ENCODE results near the gene CYP26B1. TPM values are rescaled to one million over a fixed set of nuclear protein-coding genes. Genes with fewer than 3 reads are reported as not detected.

Gene CYP26B1
- total and polyA plus RNA-seq, 2 of the 8 experiments (the other 6 are each of a cell fraction or from before 2014, with no cell fraction given): 0.06 to 0.69 TPM

DNA sequence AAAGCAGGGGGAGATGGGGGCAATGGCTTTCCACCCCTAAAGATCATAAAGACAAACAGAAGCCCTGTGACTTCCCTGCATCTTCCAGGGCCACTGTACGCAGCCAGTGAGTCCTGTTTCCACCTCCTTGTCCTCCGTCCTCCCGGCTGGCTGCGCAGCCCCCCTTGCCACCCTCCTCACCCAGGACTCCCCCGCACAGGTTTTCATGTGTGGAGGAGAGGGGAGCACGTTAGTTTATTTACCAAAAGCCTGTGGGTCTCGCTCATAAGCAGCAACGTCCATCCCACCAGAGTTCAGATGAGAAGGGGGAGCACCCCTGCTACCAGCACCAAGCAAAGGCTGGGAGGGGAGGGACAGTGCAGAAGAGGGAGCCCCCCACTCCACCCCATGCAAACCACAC is 11.7 kb downstream of the CYP26B1 start:
- Histone ChIP-seq H2AK5ac (ENCODE audit: low read depth, low read length) (no peak overlapping the region), H4K91ac (replicated peaks; ENCODE audit: insufficient read length, low read length) (no peak overlapping the region), H4K20me1 (replicated peaks in 1 of 2; ENCODE audit: control insufficient read depth in 1 of 2, insufficient read depth in 2 of 2, low read length in 2 of 2) (no peaks in the 10 kb centered on the region), H3K18ac (ENCODE audit: extremely low read depth, low read length) (no peak overlapping the region), H3K27me3 (replicated peaks in 1 of 4; ENCODE audit: control insufficient read depth in 3 of 4, extremely low read depth in 1 of 4, insufficient read depth in 3 of 4, low read length in 3 of 4) (peaks cover 0 to 16% (median 13%) of the 10 kb centered on the region in 4 experiments; a peak in 6 of 7 replicates), H2AFZ (ENCODE audit: low read length) (no peak overlapping the region), H3K14ac (ENCODE audit: insufficient read length) (no peak overlapping the region), H2BK20ac (ENCODE audit: low read length) (no peak overlapping the region), H2BK15ac (ENCODE audit: low read length) (0 out of 2 replicates have a peak overlapping the region, but pooled peaks have one; percentile 29), H3K79me2 (ENCODE audit: control insufficient read depth in 1 of 2, insufficient read depth in 2 of 2, low read length in 2 of 2) (no peaks in the 10 kb centered on the region), H3K9ac (replicated peaks in 1 of 4; ENCODE audit: extremely low read depth in 1 of 4, low read depth in 3 of 4, low read length in 3 of 4) (no peak overlapping the region), H3K4ac (replicated peaks; ENCODE audit: insufficient read length, low read depth, low read length) (no peak overlapping the region), H3K23me2 (ENCODE audit: low read depth, low read length) (no peaks in the 10 kb centered on the region), H2BK120ac (replicated peaks; ENCODE audit: low read depth, low read length) (no peak overlapping the region), H4K5ac (ENCODE audit: insufficient read length, low read depth, low read length) (no peak overlapping the region), H3K27ac (ENCODE audit: low read depth, low read length) (no peak overlapping the region), H2BK5ac (ENCODE audit: low read depth, low read length) (no peak overlapping the region), H3K56ac (replicated peaks; ENCODE audit: insufficient read length, low read depth, low read length) (no peak overlapping the region), H3K23ac (ENCODE audit: insufficient read length) (no peak overlapping the region), H3K4me2 (ENCODE audit: insufficient read depth in 1 of 2, low read depth in 2 of 2, low read length in 2 of 2) (no peak overlapping the region), H3K36me3 (ENCODE audit: control insufficient read depth in 2 of 4, insufficient read depth in 4 of 4, low read length in 3 of 4) (no peaks in the 10 kb centered on the region), H3K9me3 (ENCODE audit: insufficient read depth in 2 of 2, low read depth in 1 of 2, low read length in 1 of 2) (no peaks in the 10 kb centered on the region), H3K4me1 (replicated peaks in 1 of 4; ENCODE audit: control insufficient read depth in 3 of 4, insufficient read depth in 4 of 4, low read length in 3 of 4) (peaks cover 0 to 8% (median 5%) of the 10 kb centered on the region in 4 experiments; a peak in 4 of 7 replicates), H2BK12ac (ENCODE audit: low read depth, low read length) (no peak overlapping the region), H3K4me3 (ENCODE audit: extremely low read depth in 1 of 4, insufficient read depth in 2 of 4, low read depth in 3 of 4, low read length in 4 of 4) (no peak overlapping the region), H3K79me1 (ENCODE audit: low read depth, low read length) (no peaks in the 10 kb centered on the region), H4K8ac (ENCODE audit: extremely low read depth, insufficient read depth, low read length) (no peak overlapping the region)
- WGBS, 2 experiments (ENCODE audit: extremely low coverage in 1 of 2, insufficient coverage in 1 of 2, insufficient read length in 1 of 2, insufficient replicate concordance in 2 of 2, low coverage in 1 of 2, low lambda C conversion rate in 2 of 2, missing lambda C conversion rate in 1 of 2): 84% methylated on average over 8 of the region's 8 CpGs; no CpG with 5 or more reads in 1 of the 2 experiments
- DNase-seq (ENCODE audit: low read depth in 1 of 2, low spot score in 2 of 2): no peak
- FAIRE-seq: no peak
- ChIA-PET CTCF (ENCODE audit: partially characterized antibody) (interaction anchor here (0.7 to 9.5 kb wide), 5 partner anchors 8 to 606 kb away, joined by 3 to 70 read pairs (median 11); no protein-coding TSS in a partner anchor), POLR2A (ENCODE audit: partially characterized antibody) (no interaction called here)
- TF ChIP-seq RAD21 (IDR thresholded peaks at IDR 0.05 in 1 of 2, conservative IDR thresholded peaks at IDR 0.05 in 1 of 2; ENCODE audit: low read depth in 2 of 2, low read length in 2 of 2) (no peak), EZH2 (IDR thresholded peaks at IDR 0.05; ENCODE audit: low read depth, low read length, severe bottlenecking) (no peak), SP2 (IDR thresholded peaks at IDR 0.05; ENCODE audit: low read length) (no peak)
- TF ChIP-seq, protein P1, sequence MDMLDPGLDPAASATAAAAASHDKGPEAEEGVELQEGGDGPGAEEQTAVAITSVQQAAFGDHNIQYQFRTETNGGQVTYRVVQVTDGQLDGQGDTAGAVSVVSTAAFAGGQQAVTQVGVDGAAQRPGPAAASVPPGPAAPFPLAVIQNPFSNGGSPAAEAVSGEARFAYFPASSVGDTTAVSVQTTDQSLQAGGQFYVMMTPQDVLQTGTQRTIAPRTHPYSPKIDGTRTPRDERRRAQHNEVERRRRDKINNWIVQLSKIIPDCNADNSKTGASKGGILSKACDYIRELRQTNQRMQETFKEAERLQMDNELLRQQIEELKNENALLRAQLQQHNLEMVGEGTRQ (IDR thresholded peaks at IDR 0.05; ENCODE audit: low read length): no peak

All from H1 (cell line).